HG03378 (cell line): ENCODE results near the gene TEX2.
"Not testable (repeated sequence)": the region's sequence is repeated elsewhere in the genome, so short reads cannot be mapped to it uniquely, and the experiment has no call there.

Experiments used
- ATAC-seq: cut with Tn5 transposase; IDR thresholded peaks from one replicate; pipeline ENCODE4 v1.9.1; 2021; ENCODE audit warnings: mild to moderate bottlenecking, moderate library complexity; ENCODE audit not compliant: unreplicated experiment

Gene TEX2

DNA sequence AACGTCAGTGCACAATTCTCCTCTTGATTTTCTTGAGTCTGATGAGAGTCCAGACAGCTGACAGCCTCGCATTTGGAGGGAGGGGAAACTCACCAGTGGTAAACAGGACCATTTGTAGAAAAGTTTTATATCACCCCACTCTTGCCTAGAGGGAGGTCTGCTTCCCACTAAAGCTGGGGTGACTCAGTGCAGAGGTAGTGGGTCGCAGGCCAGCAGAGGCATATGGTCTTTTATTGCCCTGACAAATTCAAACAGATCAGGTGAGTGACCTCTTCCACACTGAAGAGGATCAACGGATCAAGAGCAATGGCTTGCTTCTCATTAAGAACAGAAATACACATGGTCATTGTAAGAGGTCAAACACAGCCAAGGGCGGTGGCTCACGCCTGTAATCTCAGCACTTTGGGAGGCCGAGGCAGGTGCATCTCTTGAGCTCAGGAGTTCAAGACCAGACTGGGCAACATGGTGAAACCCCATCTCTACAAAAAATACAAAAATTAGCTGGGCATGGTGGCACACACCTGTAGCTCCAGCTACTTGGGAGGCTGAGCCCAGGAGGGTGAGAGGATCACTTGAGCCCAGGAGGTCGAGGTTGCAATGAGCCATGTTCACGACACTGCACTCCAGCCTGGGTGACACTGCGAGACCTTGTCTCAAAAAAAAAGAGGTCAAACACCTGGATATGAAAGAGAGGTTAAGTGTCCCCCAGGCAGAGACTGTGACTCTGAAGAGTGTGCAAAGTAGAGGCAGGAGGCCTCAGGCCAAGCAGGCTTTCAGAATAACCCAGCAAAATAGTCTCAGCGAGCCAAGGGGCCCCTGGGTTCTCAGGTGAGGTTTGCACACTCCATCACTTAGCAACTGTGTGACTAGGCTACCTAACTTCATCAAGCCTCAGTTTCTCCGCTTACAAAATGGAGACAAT is 76.6 kb downstream of the TEX2 start:
- no peak for ATAC-seq

DNA sequence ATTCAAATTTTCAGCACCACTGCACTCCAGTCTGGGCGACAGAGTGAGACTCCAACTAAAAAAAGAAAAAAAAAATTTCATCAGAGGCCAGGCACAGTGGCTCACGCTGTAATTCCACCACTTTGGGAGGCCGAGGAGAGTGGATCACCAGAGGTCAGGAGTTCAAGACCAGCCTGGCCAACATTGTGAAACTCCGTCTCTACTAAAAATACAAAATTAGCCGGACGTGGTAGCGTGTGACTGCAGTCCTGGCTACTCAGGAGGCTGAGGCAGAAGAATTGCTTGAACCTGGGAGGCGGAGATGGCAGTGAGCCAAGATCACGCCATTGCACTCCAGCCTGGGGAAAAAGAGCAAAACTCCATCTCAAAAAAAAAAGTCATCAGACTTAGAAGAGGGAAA is 77.5 kb downstream of the TEX2 start:
- not testable (repeated sequence) for ATAC-seq

DNA sequence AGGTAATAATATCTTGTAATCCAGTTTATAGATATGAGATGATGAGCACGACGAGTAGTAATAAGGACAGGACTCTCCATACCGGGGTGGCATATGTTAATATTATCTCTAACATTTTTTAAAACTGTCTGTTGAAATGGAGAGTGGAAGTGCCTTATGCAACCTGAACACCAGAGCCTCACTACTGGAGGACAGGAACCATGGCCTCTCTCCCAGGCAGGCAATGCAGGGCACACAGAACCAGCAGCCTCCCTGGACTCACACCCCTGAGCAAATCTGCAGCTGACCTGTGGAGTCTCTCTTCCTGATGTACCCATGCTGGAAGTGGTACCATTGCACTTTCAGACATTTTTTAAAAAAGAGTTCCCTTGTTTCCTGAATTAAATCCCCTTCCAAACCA is 78.0 kb downstream of the TEX2 start:
- ATAC-seq: no peak

DNA sequence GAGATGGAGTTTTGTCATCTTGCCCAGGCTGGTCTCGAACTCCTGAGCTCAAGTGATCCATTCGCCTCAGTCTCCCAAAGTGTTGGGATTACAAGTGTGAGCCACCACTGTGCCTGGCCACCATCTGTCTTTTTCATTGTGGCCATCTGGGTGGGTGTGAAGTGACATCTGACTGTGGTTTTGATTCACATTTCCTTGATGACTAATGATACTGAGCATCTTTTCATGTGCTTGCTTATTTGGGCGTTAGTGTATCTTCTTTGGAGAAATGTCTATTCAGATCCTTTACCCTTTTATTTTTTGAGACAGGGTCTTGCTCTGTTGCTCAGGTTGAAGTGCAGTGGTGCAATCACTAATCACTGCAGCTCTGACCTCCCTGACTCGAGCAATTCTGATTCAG is 79.2 kb downstream of the TEX2 start:
- no peak for ATAC-seq

DNA sequence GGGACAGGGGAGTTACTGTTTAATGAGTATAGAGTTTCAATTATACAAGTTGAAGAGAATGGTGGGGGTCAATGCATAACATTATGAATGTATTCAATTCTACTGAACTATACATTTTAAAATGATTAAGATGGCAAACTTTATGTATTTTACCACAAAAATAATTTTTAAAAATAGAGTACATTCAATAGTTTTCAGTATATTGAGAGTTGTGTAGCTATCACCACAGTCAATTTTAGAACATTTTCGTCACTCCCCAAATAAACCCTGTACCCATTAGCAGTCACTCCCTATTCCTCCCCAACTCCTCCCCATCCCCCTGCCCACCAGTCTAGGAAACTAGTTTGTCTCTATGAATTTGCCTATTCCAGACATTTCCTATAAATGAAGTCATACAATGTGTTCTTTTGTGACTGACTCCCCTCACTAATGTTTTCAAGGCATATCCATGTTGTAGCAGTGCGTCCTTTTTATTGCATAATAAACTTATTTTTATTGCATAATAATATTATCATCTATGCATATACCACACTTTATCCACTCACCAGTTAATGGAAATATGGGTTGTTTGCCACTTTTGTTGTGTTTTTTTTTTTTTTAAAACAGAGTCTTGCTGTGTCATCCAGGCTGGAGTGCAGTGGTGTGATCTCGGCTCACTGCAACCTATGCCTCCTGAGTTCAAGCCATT is 80.6 kb downstream of the TEX2 start:
- no peak for ATAC-seq

DNA sequence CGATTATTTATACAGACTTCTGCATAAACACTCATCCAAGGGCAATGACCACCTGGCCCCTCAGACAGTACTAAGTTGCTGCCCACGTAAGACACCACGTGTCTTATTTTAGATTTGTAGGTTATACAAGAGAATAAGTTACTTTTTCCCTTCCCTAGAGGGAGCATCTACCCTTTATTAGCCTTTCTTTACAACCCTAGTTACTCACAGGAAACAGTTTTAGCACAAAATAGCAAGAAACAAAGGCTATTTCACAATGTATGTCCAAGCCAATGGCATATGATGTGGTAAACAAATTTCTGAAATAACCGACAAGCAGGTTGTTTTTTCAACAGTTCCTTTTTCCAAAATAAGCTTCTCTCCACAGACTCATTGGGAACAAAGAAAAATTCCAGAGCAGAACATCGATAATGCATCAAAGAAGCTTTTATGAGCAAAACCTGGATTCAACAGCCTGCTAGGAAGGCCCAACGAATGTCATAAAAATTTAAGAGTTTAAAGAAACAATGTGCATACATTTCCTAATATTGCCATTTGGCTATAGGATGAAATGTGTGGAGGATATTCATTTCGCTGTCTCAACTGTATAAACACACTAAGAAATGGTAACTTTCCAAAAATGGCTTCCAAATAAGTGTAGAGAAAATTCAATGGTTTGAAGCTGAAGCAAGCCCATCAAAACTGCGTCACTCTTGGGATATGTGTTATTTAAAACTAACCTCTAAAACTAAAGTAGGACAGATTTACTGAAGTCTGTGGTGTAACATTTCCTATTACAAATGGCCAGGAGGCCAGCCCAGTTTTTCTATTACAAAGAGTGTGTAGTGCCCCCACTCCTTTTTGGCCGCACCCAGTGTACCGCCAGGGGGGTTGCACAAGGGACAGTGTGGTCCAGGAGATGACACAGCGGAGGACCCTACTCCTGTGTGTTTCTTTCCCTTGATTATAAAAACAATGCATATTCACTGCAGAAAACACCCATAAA is 82.7 kb downstream of the TEX2 start:
- no peak for ATAC-seq

DNA sequence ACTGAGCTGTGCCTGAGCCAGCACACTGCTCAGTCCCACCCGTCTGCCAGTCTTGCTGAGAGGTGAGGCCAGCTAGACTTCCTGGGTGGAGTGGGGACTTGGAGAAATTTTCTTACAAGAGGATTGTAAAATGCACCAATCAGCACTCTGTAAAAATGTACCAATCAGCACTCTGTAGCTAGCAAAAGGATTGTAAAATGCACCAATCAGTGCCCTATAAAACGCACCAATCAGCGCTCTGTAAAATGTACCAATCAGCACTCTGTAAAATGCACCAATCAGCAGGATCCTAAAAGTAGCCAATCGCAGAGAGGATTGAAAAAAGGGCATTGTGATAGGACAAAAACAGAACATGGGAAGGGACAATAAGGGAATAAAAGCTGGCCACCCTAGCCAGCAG is 84.0 kb downstream of the TEX2 start:
- ATAC-seq: not testable (repeated sequence)

DNA sequence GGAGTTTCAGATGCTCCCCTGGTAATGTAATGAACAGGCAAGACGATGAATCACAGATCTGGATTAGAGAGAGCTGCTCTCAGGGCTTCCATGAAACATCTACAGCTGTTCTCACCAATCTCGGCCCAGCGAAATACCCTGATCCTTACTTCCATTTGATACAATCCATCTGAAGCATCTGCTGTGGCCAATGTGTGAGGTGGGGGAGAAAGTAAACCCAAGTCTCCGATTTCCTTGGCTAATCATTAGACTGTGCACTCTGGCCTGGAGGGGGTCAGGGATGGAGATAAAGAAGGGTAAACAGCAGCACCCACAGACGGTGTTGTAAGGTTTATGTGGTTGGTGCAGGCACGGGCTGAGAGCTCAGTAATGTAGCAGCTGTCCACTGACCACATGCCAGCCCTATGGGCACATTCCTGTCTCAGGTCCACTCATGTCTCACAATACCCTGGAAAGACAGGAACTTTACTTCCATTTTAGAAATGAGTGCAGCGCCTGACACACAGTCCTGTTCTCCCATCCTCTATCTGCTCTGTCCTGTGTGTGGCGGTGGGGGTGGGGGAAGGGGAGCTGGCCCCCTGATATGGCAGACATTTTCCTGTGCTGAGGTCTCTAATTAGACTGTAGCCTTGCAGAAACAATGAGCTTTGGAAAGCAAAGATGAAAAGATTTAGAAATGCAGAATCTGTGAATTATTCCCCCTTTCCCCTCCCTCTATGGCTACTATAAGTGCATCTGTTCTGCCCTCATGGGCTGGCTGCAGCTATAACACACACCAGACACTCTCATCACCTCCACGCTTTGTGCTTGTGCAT is 84.8 kb downstream of the TEX2 start:
- no peak for ATAC-seq

DNA sequence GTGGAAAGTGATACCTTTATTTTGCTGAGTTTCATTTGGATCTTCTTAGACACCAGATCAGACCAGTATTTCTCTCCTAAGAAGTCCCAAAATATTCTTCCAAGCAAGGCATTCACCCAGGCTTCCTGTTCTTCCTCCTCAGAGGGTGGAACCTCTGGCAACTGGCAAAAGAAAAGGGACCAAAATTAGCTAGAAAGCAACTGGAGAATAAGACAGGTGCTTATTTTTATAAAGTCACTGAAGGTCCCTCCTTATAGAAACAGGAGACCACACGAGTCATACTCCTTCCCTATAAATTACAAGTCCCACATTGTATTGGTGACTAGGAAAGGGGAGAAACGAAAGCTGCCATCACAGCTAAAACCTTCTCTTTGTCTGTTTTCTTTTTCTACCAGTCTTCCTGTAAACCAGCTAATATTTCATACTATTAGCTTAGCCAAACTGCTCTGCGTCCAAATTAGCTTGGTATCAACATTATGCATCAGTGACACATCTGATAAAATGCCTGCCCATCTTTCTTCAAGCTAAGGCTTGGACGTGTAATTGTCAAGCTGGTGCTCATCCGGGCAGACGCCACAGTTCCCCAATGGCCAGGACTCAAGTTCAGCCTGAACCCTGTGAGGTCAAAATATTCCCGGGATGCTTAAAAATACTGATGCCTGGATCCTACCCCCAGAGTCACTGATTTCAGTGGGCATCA is 85.6 kb downstream of the TEX2 start:
- ATAC-seq: no peak

DNA sequence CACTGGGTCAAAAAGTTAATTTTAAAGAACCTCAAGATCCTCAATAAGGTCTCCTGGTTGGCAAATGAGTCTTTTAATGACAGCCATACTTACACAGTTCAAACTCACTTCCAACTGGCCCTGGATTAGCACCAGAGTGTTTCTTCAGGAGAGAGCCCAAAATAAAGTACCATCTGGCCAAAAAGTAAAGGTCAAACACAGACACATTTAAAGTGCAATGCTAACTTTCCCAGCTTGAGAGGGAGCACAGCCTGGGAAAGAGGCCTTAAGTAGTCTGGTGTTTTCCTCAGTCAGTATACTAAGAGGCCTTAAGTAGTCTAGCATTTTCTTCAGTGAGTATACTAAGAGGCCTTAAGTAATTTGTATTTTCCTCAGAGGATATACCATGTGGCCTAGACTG is 86.5 kb downstream of the TEX2 start:
- no peak for ATAC-seq

DNA sequence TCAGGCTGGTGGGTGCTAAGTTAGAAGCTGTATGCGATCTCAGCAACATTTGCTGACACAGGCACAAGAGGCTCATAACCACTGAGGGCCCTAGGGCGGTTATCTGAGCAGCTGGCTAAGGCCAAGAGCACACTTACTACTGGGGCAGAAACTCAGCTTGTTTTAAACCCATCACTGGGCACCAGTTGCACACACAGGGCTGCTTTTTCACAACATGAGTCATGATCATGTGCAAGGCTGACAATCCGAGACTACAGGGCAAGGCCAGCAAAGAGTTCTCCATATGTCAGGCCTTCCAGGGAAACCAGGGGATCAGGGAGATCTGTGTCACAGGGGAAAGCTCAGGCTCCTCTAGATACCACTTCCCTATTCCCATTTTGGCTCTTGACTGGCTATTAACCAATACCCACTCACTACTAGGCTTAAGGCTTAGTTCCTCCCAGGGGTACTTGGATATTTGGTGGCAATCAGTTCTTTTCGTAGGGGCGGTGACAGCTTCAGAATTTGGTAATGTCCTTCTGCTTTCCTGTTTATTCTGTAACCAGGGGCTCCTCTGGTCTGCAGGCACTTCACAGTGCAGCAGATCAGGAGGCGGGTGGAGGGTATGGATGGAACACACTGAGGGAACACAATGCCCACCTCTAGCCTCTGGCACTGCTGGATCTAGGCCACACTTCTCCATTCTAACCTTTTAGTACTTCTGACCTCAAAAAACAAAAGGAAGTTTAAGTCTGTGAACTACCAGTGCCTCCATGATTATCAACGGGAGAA is 88.2 kb downstream of the TEX2 start:
- no peak for ATAC-seq

DNA sequence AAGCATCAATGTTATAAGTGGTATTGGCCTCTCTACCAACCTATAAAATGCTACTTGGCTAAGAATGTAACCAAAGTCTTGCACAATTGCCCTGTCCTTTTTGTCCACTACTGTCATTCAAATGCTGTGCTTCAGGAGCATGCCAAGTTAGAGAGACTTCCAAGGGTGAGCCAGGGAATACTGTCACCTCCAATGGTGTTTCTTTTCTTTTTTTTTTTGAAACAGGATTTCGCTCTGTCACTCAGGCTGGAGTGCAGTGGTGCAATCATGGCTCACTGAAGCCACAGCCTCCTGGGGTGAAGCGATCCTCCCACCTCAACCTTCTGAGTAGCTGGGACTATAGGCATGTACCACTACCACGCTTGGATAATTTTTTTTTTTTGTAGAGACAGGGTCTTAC is 89.4 kb downstream of the TEX2 start:
- ATAC-seq: no peak

DNA sequence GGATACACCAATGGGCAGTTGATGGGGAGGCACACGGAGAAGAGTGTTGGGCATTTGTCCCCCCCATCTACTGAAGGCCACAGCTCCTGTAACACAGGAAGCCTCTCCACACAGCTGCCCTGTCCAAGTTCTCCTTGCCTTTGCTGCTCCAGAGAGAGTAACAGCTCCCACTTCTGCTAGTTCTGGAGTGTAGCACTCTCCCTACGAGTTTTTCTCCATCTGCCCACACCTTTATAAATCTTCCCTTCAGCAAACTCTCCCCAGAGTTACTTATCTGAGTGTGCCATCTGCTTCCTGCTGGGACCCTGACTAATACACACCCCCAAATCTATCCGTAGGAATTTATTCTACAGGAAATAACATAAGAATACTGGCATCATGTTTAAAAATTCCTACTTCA is 90.5 kb downstream of the TEX2 start:
- ATAC-seq: no peak

DNA sequence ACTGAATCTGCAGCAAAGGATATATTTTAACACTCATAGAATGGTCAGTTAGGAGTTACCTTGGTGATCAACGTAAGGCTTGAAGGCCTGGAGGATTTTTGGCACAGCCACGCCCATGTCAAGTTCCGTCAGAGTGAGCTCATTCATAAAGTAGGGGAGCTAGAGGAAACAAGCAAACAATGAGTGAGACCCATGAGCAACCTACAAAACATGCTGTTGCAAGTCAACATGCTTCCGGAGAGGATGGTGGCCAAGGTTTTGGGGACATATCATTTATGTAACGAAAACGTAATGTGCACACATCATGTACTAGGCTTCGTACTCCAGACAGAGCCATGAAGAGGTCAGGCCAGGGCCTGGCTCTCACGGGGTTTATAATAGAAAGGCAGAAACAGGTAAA is 92.0 kb downstream of the TEX2 start:
- ATAC-seq: no peak

DNA sequence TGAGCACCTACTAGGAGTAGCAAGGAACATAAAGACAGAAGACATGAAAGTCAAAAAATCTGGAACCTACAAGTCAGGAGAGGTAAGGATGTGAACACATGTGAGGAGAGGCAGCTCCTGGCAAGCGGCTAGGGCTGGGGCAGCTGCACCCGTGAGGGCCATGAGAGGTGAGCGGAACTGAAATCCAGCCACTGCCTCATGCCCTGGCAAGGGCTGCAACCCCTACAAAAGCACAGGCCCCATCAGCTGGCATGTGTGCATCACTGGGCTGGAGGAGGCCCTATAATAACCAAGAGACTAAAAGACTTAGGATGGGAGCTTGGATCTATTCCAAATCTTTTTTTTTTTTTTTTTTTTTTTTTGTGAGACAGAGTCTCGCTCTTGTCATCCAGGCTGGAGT is 92.8 kb downstream of the TEX2 start:
- no peak for ATAC-seq

DNA sequence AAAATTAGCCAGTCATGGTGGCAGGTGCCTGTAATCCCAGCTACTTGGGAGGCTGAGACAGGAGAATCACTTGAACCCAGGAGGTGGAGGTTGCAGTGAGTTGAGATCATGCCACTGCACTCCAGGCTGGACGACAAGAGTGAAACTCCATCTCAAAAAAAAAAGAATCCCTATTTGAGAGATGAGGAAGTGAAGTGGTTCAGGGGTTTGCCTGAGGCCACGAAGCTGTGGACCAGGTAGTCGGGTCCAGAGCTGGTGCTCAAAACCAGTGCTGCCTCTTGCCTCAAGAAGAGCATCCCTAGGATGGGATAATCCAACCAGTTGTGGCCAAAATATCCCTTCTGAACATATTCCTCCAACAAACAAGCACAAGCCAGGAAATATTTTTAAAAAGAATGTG is 95.4 kb downstream of the TEX2 start:
- not testable (repeated sequence) for ATAC-seq

DNA sequence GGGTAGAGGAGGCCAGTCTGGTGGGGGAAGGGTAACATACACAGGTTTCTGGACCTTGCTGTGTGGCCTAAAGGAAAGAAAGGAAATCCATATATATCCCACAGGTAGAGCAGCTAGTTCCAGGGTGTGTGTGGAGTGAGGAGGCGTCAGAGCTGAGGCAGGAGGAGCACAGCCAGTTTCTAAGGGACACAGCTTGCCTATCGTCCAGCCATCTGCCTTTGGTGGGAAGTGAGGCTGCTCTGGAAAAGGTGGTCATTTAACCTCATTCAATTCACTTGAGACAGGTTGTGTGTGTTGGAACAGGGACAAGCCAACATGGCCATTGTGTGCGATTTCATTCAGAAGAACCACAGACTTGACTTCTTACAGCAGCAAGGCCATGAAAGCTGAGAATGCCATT is 96.2 kb downstream of the TEX2 start:
- ATAC-seq: no peak

DNA sequence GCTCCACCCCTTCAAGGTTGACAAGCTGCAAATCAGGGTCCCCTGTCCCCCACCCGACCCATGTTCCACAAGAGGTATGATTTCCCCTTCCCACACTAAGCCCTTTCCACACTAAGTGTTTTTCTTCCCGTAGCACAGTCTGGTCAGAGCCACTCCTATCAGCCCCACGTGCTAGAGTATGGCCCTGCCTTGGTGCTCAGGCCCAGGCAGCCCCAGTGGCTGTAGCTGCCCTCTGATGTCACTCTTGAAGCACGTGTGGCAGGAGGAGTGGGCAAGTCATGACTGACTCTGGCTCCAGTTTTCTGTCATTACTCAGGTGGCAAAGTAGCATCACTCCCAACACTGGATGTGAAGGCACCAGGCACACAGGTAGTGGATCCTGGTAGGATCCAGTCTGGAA is 97.7 kb downstream of the TEX2 start:
- no peak for ATAC-seq
